Kidney (tissue), 14 donors: ENCODE results near the gene PEX5L. TPM values are rescaled to one million over a fixed set of nuclear protein-coding genes. Genes with fewer than 3 reads are reported as not detected.
"Not testable (repeated sequence)": the region's sequence is repeated elsewhere in the genome, so short reads cannot be mapped to it uniquely, and the experiment has no call there.

Experiments
- DNase-seq, 5 donors: peaks; one replicate each; pipeline ENCODE4 v3.0.0-alpha.2; 2013 to 2020
- FAIRE-seq: peaks from 2 replicates; lab custom pipeline; 2012; peaks lifted over from hg19 to GRCh38; lab: Jason Lieb, UNC
- H3K27ac ChIP-seq, 2 donors: one replicate each; pipeline ENCODE4 v1.7.0; 2013; ENCODE audit warnings: low read depth in 2 of 2, low read length in 2 of 2, inconsistent platforms in 1 of 2
- H3K27me3 ChIP-seq: one replicate; pipeline ENCODE4 v1.7.1; 2013; ENCODE audit warnings: low read length, inconsistent platforms; ENCODE audit not compliant: control insufficient read depth, insufficient read depth
- H3K36me3 ChIP-seq, 3 donors: one replicate each; pipeline versions ENCODE4 v1.7.0 to v1.7.1; 2013; ENCODE audit warnings: low read length in 3 of 3, control low read depth in 1 of 3, inconsistent platforms in 1 of 3; ENCODE audit not compliant: insufficient read depth in 3 of 3, control insufficient read depth in 2 of 3
- H3K4me1 ChIP-seq, 3 donors: one replicate each; pipeline versions ENCODE4 v1.7.0 to v1.7.1; 2013; ENCODE audit warnings: low read length in 3 of 3, inconsistent platforms in 1 of 3, low read depth in 1 of 3; ENCODE audit not compliant: control insufficient read depth in 2 of 3, insufficient read depth in 2 of 3
- H3K4me3 ChIP-seq, 3 donors: one replicate each; pipeline versions ENCODE4 v1.7.0 to v1.8.1; 2013; ENCODE audit warnings: low read length in 3 of 3, control low read depth in 1 of 3, inconsistent platforms in 1 of 3
- H3K9ac ChIP-seq, 3 donors: one replicate each; pipeline versions ENCODE4 v1.7.0 to v1.7.1; 2013; ENCODE audit warnings: low read length in 3 of 3, control low read depth in 1 of 3, inconsistent platforms in 1 of 3
- H3K9me3 ChIP-seq, 3 donors: one replicate each; pipeline versions ENCODE4 v1.7.0 to v1.7.1; 2013; ENCODE audit warnings: low read length in 3 of 3, control low read depth in 1 of 3, inconsistent platforms in 1 of 3; ENCODE audit not compliant: control insufficient read depth in 2 of 3, insufficient read depth in 1 of 3
- CTCF ChIP-seq: IDR thresholded peaks from 3 replicates; pipeline ENCODE4 v1.5.1; 2012; ENCODE audit warnings: mild to moderate bottlenecking, moderate library complexity, borderline replicate concordance; ENCODE audit not compliant: insufficient read depth; ENCODE audit errors: extremely low read depth
- intact Hi-C: fragments of 100-400 bp; cut with DNase I; formaldehyde crosslinking; loops from one replicate; pipeline ENCODE4 v1.11.1; 2022
- polyA plus RNA-seq: library from polyadenylated mRNA; stranded (reverse); fragments of 350-450 nt; fragmentation: Illumina TruSeq; extraction: RNeasy Lipid Tissue Mini Kit (QIAGEN cat#74804); gene quantifications from one replicate; pipeline ENCODE4 v1.2.3, GENCODE V29; 2014; ENCODE audit warnings: low read depth, low replicate concordance; ENCODE audit not compliant: insufficient read depth
- total RNA-seq: library from RNA; stranded (reverse); fragmentation: NEBNext Ultra II Directional; extraction: Animal tissue kit (Norgen Biotek cat#: 25700); gene quantifications from one replicate; pipeline ENCODE4 v1.2.1, GENCODE V29; 2021
- donor health status: control.
- donor health status: control.
- donor health status: control.
- donor health status: control.
- donor health status: control.
- donor health status: DM: yes; HTN: yes; CAD: no.
- donor health status: Normal renal cell carcinoma (clear cell type).

Gene PEX5L
- total and polyA plus RNA-seq, 2 donors from 2014 or later: 0.32 TPM; not detected in 1

- Histone ChIP-seq H3K27me3 (no peaks in the 10 kb centered on the region), H3K4me3 (no peak overlapping the region), H3K36me3 (no peaks in the 10 kb centered on the region), H3K9me3 (no peaks in the 10 kb centered on the region), H3K9ac (no peak overlapping the region), H3K4me1 (no peaks in the 10 kb centered on the region), H3K27ac (no peak overlapping the region)
- intact Hi-C loops: no loop called here
- no peak for TF ChIP-seq CTCF
- DNase-seq: no peak
- FAIRE-seq: no peak
These were observed 9.7 kb downstream of the PEX5L start for GRCh38 chr3:180026997-180027396.

DNA sequence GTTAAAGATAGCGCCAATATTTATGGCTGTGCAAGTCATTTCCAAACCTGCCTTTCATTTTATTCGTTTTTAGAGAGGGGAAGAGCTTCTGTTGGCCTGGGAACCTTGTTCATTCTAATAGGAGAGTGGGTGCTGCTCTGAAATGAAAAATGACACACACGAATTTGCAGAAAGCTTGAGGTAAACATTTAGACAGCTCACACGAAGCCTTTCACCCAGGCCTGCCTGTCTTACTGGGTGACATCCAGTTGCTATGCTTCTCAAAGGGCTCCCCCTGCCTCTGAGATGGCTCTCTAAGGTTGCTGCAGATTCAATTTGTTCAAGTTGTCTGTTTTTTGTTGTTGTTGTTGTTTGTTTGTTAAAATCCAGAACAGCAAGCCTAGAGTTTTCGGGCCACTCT is 18.2 kb downstream of the PEX5L start:
- no peaks in the 10 kb centered on the region for H3K27me3 ChIP-seq
- DNase-seq (no peak), FAIRE-seq (no peak)
- H3K36me3 ChIP-seq: no peaks in the 10 kb centered on the region
- no peaks in the 10 kb centered on the region for H3K9me3 ChIP-seq
- no peak for TF ChIP-seq CTCF
- H3K4me1 ChIP-seq: no peaks in the 10 kb centered on the region
- intact Hi-C loops: no loop called here
- H3K9ac ChIP-seq: no peak overlapping the region
- H3K4me3 ChIP-seq: no peak overlapping the region
- H3K27ac ChIP-seq: no peak overlapping the region

DNA sequence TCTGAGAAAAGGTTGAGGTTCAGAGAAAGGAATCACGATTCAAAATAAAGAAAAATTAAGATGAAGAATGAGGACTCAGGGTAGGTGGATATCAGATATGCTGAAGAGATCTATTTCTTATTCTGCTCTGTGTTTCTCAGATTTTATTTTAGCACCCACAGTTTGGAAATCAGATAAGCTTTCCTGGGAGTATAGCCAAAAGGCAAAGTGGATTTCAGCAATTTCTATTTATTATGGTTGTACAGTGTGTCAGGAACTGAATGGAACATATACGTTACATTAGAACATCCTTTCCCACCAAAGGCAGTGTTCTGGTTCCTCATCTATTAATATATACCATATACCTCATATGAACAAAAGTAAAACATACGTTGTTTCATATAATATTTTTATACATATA is 18.9 kb downstream of the PEX5L start:
- DNase-seq (no peak), FAIRE-seq (no peak)
- H3K4me3 ChIP-seq: no peak overlapping the region
- no peaks in the 10 kb centered on the region for H3K27me3 ChIP-seq
- no peaks in the 10 kb centered on the region for H3K9me3 ChIP-seq
- H3K9ac ChIP-seq: no peak overlapping the region
- H3K4me1 ChIP-seq: no peaks in the 10 kb centered on the region
- H3K27ac ChIP-seq: no peak overlapping the region
- intact Hi-C loops: no loop called here
- TF ChIP-seq CTCF: no peak
- no peaks in the 10 kb centered on the region for H3K36me3 ChIP-seq

- no peak overlapping the region for H3K4me3 ChIP-seq
- intact Hi-C loops: no loop called here
- H3K9ac ChIP-seq: no peak overlapping the region
- no peak for DNase-seq
- no peak for TF ChIP-seq CTCF
- no peak overlapping the region for H3K27ac ChIP-seq
- H3K4me1 ChIP-seq: no peaks in the 10 kb centered on the region
- H3K36me3 ChIP-seq: no peaks in the 10 kb centered on the region
- FAIRE-seq: no peak
- no peaks in the 10 kb centered on the region for H3K27me3 ChIP-seq
- peaks cover 0 to 8% (median 4%) of the 10 kb centered on the region in 3 donors for H3K9me3 ChIP-seq
These were observed 24.8 kb downstream of the PEX5L start for GRCh38 chr3:180011927-180012326.

GRCh38 chr3:180008318-180008717 is 28.4 kb downstream of the PEX5L start:
- DNase-seq, H3K9me3 ChIP-seq, H3K4me1 ChIP-seq, H3K9ac ChIP-seq, H3K4me3 ChIP-seq, H3K27ac ChIP-seq, intact Hi-C loops, FAIRE-seq, H3K27me3 ChIP-seq, H3K36me3 ChIP-seq: not testable (repeated sequence)
